Measurements from ENCODE around the gene TSPAN11.

DNA sequence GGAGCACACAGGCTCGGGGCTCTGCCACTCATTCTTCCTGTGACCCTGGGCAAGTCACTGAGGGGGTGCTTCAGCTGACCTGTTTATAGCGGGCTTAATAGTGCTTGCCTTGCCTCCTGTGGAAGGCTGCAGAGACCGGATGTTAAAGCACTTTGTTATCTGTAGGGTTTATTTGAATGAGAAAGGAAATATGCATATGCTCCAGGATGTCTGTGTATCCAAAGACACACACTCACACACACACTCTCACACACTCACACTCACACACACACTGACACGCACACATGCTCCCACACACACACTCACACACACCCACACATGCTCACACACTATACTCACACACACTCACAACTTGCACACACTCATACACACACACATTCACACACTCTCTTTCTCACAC lies 91.0 kb downstream of the TSPAN11 start:
- TF ChIP-seq CTCF (conservative IDR thresholded peaks at IDR 0.05; ENCODE audit: low read depth in 2 of 2) (no peak), EZH2 (IDR thresholded peaks at IDR 0.05; ENCODE audit: low read depth, unreplicated experiment) (no peak), ZNF331 (CRISPR knock-in tag; IDR thresholded peaks at IDR 0.05; ENCODE audit: low read depth) (no peak), POLR2AphosphoS5 (IDR thresholded peaks at IDR 0.05; ENCODE audit: low read depth) (no peak)
- TF ChIP-seq, protein P1, sequence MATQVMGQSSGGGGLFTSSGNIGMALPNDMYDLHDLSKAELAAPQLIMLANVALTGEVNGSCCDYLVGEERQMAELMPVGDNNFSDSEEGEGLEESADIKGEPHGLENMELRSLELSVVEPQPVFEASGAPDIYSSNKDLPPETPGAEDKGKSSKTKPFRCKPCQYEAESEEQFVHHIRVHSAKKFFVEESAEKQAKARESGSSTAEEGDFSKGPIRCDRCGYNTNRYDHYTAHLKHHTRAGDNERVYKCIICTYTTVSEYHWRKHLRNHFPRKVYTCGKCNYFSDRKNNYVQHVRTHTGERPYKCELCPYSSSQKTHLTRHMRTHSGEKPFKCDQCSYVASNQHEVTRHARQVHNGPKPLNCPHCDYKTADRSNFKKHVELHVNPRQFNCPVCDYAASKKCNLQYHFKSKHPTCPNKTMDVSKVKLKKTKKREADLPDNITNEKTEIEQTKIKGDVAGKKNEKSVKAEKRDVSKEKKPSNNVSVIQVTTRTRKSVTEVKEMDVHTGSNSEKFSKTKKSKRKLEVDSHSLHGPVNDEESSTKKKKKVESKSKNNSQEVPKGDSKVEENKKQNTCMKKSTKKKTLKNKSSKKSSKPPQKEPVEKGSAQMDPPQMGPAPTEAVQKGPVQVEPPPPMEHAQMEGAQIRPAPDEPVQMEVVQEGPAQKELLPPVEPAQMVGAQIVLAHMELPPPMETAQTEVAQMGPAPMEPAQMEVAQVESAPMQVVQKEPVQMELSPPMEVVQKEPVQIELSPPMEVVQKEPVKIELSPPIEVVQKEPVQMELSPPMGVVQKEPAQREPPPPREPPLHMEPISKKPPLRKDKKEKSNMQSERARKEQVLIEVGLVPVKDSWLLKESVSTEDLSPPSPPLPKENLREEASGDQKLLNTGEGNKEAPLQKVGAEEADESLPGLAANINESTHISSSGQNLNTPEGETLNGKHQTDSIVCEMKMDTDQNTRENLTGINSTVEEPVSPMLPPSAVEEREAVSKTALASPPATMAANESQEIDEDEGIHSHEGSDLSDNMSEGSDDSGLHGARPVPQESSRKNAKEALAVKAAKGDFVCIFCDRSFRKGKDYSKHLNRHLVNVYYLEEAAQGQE (IDR thresholded peaks at IDR 0.05; ENCODE audit: unreplicated experiment) = no peak

Measured in GM23338 (cell line).